Fibroblast of skin of right biceps (primary cell): Measurements from ENCODE around the gene MARK4.
A peak's percentile ranks its signal among the peaks of the same experiment; 100 is the strongest.
"Not testable (repeated sequence)": the region's sequence is repeated elsewhere in the genome, so short reads cannot be mapped to it uniquely, and the experiment has no call there.

ENCODE experiments used
- DNase-seq: peaks from one replicate; pipeline ENCODE4 v3.0.0-alpha.2; 2013

The MARK4 gene

GRCh38 chr19:45250832-45251451, at the start of gene MARK4:
Gene MARK4, plus strand, starts transcription at chr19:45251271. Its CDS starts 318 bp downstream, at chr19:45251589.
- DNase-seq, result peak; percentile 65

- DNase-seq, result no peak
These were observed 48.4 kb upstream of the MARK4 start for GRCh38 chr19:45202637-45203036.

GRCh38 chr19:45205810-45206209, 45.3 kb upstream of the MARK4 start:
- DNase-seq, result no peak

- no peak for DNase-seq
These were observed 44.7 kb upstream of the MARK4 start for GRCh38 chr19:45206328-45206727.

- no peak for DNase-seq
These were observed 39.2 kb upstream of the MARK4 start for GRCh38 chr19:45211751-45212381.

DNA sequence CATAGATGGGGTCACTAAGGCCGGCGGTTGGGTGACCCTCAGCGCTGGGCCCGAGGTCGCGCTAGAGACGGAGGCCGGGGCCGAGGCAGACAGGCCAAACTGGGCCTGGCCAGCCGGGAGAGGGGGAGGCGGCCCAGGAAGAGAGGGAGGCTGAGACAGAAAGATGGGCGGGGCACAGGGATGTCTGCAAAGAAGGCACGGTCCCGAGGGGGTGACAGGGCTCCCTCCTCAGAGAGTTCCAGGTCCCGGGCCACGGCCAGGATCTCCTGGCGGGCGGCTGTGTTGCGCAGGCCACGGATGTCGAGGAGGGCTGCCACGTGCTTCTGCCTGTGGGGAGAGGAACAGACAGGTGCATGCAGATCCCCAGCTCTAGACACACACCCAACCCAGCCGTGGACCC, 38.0 kb upstream of the MARK4 start:
- DNase-seq, result no peak

GRCh38 chr19:45215391-45216191, 35.5 kb upstream of the MARK4 start:
- DNase-seq, result peak; percentile 12

GRCh38 chr19:45216667-45217066, 34.4 kb upstream of the MARK4 start:
- peak; percentile 24 for DNase-seq

GRCh38 chr19:45217193-45217956, 33.7 kb upstream of the MARK4 start:
- no peak for DNase-seq

DNA sequence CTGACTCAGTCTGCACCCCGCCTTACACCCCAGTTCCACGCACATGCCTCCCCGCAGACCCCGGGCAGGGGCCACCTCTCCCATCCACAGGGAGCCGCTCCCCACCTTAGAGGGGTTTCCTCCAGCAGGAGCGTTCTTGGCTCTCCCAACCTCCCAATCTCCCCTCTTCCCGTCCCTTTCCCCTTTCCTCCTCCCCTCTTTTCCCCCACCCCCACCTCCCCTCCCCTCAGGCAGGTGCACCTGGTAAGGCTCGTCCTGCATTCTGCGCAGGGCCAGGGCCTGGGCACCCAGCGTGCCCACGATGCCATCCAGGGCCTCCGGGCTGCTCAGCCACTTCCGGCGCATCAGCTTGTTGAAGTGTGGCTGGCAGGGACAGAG, 33.1 kb upstream of the MARK4 start:
- no peak for DNase-seq

DNA sequence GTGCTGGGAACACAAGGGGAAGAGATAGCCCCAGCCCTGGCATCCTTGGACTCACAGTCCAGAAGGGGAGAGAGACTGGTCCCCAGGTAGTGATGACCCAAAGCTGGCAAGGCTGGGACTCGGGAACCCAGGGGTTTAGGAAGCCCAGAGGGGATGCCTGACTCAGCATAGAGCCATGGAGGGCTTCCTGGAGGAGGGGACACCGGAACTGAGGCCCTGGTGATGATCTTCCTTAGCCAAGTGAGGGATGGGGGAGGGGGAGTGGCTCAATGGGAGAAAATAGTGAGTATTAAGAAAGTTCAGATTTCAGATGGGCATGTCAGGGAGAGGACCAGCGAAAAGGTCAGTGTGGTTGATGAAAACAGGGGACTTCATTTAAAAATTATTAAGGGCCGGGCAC, 32.6 kb upstream of the MARK4 start:
- DNase-seq, result no peak

DNA sequence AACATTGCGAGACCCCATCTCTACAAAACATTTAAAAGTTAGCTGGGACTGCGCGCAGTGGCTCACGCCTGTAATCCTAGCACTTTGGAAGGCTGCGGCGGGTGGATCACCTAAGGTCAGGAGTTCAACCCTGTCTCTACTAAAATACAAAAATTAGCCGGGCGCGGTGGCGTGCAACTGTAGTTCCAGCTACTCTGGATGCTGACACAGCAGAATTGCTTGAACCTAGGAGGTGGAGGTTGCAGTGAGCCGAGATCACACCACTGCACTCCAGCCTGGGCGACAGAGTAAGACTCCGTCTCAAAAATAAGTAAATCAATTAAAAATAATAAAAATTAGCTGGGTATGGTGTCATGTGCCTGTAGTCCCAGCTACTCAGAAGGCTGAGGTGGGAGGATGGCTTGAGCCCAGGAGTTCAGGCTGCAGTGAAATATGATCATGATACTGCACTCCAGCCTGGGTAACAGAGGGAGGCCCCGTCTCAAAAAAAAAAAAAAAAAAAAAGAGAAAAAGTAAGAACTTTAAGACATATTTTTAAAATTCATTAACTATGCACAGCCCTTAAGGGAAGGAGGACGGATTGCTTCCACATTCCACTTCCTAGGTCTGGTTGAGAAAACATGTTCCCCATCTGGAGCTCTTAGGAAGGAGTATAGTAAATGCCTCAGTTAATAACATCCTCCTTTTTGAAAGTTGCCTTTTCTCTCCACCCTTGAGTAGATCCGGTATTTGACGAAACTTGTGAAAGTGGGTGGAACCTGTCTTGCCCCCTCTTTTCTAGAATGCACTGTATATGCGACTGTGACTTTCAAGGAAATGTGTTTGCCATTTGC, 31.9 kb upstream of the MARK4 start:
- no peak for DNase-seq

DNA sequence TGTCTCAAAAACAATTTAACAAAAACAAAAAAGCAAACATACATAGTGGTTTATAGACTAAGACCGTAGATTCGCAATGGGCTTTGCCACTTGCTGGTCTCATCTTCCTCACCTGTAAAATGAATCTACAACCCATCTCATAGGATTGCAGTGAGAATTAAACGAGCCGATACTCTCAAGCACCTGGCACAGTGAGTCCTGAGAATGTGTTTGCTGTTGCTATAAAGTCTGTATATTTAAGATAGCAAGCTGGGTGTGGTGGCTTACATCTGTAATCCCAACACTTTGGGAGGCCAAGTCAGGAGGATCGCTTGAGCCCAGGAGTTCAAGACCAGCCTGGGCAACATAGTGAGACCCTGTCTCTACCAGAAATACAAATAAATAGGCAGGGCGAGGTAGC, 28.3 kb upstream of the MARK4 start:
- DNase-seq, result no peak

DNA sequence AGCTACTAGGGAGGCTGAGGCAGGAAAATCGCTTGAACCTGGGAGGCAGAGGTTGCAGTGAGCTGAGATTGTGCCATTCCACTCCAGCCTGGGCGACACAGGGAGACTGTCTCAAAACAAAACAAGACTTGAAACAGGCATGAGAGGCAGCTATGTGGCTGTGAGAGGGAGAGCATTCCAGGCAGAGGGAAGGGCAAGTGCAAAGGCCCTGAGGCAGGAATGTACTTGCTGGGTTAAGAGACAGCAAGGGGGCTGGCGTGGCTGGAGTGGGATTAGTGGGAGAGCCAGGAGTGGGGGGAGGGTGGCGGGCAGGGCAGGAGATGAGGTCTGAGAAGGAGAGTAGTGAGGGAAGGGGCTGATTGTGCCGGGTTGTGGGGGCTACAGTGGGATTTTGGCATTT, 27.2 kb upstream of the MARK4 start:
- no peak for DNase-seq

- no peak for DNase-seq
These were observed 26.4 kb upstream of the MARK4 start for GRCh38 chr19:45224645-45225044.

DNA sequence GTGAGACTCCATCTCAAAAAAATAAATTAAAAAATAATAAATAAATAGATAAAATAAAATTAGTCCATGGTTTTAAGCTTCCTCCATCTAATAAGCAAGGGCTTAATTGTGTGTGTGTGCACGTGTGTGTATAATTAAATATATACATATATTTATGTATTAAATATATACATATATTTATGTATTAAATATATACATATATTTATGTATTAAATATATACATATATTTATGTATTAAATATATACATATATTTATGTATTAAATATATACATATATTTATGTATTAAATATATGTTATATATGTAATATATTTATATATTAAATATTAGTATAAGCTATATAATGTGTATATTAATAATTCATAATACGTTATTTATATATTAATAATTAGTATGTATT, 22.0 kb upstream of the MARK4 start:
- not testable (repeated sequence) for DNase-seq

DNA sequence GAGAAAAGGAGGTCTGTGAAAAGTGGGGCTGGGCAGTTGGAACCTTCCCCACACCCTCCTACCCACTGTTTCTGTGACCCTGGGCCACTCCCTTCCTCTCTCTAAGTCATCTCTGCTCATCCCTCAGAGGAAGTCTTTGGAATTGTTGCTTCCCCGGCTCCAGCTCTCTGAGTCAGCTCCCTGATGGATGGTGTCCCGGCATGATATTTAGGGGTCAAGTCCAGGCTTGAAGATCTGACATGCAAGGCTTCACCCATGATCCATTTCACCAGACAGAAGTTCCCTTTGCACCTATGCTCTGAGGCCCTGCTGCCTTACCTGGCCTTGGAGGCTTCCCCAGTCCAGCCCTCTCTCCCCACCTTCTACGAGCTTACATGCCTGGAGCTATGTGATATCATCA, 19.2 kb upstream of the MARK4 start:
- DNase-seq, result no peak

DNA sequence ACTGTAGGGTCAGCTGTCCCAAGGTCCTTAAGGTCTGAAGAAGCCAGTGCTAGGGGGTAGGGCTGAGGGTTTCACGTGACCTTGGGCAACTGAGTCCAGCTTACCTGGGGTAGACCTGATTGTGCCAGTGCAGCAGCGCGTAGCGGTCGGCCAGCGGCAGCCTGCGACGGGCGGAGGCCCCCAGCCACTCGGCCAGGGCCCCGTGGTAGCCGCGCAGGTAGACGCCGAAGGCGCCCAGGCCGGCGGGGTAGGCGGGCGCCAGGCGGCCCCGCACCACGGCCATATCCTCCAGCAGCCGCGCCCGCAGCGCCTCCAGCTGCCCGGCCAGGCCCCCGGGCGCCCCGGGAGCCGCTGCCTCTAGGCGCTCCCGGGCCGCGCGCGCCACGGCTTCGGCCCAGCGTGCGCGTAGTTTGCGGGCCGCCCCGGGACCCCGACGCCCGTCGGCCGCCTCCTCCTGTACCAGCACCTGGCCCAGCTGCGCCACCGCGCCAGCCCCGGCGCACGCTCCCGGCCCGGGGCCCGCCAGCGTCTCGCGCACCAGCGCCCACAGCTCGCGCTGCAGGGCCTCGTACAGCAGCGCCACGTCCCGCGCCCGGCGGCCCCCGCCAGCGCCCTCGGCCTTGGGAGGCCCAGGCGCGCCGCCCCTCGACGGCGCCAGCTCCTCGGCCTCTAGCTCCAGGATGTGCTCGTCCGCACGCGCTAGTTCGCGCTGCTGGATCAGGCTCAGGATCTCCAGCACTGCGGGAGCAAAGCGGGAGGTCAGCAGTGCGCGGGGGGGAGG, 16.8 kb upstream of the MARK4 start:
- DNase-seq, result no peak

- no peak for DNase-seq
These were observed 15.6 kb upstream of the MARK4 start for GRCh38 chr19:45235485-45235884.

DNA sequence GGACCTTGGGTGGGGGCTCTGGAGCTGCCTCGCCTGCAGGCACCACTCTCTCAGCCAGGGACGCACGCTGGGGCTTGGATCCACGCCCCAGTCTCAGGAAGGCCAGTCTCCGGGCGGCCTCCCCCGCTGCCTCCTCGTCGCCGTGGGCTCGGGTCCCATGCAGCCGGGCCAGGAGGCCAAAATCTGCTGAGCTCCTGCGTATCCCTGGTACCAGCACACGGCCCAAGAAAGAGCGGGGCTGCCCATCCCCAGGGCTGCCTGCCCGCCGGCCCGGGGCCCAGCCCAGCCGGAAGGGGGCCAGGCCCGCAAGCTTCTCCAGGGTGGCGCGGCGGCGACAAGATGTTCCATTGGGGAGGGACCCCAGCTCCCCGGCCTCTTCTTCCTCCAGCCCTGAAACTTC, 12.5 kb upstream of the MARK4 start:
- DNase-seq, result no peak

DNA sequence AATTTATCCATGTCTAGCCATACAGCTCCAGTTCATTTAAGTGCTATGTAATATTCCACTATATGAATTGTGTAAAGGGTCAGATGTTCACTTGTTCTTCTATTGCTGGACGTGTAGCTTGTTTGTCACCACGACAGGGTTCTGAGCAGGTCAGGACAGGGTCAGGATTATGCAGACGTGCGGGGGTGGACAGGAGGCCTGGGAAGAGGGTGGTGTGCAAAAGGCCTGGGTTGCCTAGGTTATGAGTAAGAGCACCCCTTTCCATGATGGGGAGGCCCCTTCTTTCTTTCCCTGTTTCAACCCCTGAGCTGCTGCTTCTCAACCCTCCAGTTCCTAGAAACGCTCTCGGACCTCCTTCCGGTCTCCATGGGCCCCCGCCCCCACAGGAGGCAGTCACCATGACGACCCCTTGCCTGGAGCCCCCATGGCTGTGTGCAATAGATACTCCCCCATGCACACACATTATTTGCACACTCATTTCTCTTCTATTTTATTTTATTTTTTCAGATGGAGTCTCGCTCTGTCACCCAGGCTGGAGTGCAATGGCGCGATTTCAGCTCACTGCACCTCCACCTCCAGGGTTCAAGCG, 7.8 kb upstream of the MARK4 start:
- no peak for DNase-seq
